ENCODE results near the gene HAUS3. TPM values are rescaled to one million over a fixed set of nuclear protein-coding genes. Genes with fewer than 3 reads are reported as not detected.

Gene HAUS3
- total RNA-seq, 4 donors from 2014 or later: 7.4 to 29.9 (median 14.2) TPM

GRCh38 chr4:2266821-2267220 is 24.9 kb upstream of the HAUS3 start:
- H3K27ac ChIP-seq: peak overlapping the region in 1 of 2 donors; percentile 64
- peaks cover 0 to 11% of the 10 kb centered on the region in 2 donors for H3K4me1 ChIP-seq
- intact Hi-C loops (cut with DNase I; ENCODE audit: low total_unique reads): loop anchor here (10.0 kb wide), 1 partner anchor 138 kb away; no protein-coding TSS in a partner anchor
- no peak for DNase-seq
- H3K27me3 ChIP-seq: no peaks in the 10 kb centered on the region
- H3K36me3 ChIP-seq: no peaks in the 10 kb centered on the region
- H3K9me3 ChIP-seq: no peaks in the 10 kb centered on the region
- no peak overlapping the region for H3K4me3 ChIP-seq
- no peak for TF ChIP-seq POLR2A (IDR thresholded peaks at IDR 0.05)
- no peak for TF ChIP-seq CTCF (IDR thresholded peaks at IDR 0.05)

GRCh38 chr4:2266181-2266580 is 24.3 kb upstream of the HAUS3 start:
- Histone ChIP-seq H3K27me3 (no peaks in the 10 kb centered on the region), H3K4me1 (peaks cover 0 to 11% of the 10 kb centered on the region in 2 donors), H3K4me3 (no peak overlapping the region), H3K36me3 (no peaks in the 10 kb centered on the region), H3K9me3 (no peaks in the 10 kb centered on the region), H3K27ac (peak overlapping the region; percentile 31 to 64)
- no peak for TF ChIP-seq POLR2A (IDR thresholded peaks at IDR 0.05)
- TF ChIP-seq CTCF (IDR thresholded peaks at IDR 0.05): no peak
- peak; percentile 54 to 77 for DNase-seq
- intact Hi-C loops (cut with DNase I; ENCODE audit: low total_unique reads): loop anchor here (10.0 kb wide), 1 partner anchor 139 kb away; no protein-coding TSS in a partner anchor

GRCh38 chr4:2265113-2266110 is 23.5 kb upstream of the HAUS3 start:
- no peaks in the 10 kb centered on the region for H3K9me3 ChIP-seq
- DNase-seq: no peak
- no peak overlapping the region for H3K4me3 ChIP-seq
- peak overlapping the region; percentile 31 to 64 for H3K27ac ChIP-seq
- intact Hi-C loops (cut with DNase I; ENCODE audit: low total_unique reads): loop anchor here (10.0 kb wide), 1 partner anchor 139 kb away; no protein-coding TSS in a partner anchor
- TF ChIP-seq POLR2A (IDR thresholded peaks at IDR 0.05): no peak
- no peak for TF ChIP-seq CTCF (IDR thresholded peaks at IDR 0.05)
- H3K4me1 ChIP-seq: peaks cover 0 to 15% of the 10 kb centered on the region in 2 donors
- no peaks in the 10 kb centered on the region for H3K36me3 ChIP-seq
- H3K27me3 ChIP-seq: no peaks in the 10 kb centered on the region

GRCh38 chr4:2264481-2265041 is 22.6 kb upstream of the HAUS3 start:
- Histone ChIP-seq H3K9me3 (no peaks in the 10 kb centered on the region), H3K27ac (no peak overlapping the region), H3K4me1 (peaks cover 0 to 24% of the 10 kb centered on the region in 2 donors), H3K4me3 (no peak overlapping the region), H3K27me3 (no peaks in the 10 kb centered on the region), H3K36me3 (no peaks in the 10 kb centered on the region)
- TF ChIP-seq CTCF (IDR thresholded peaks at IDR 0.05) (no peak), POLR2A (IDR thresholded peaks at IDR 0.05) (no peak)
- DNase-seq: no peak
- intact Hi-C loops (cut with DNase I; ENCODE audit: low total_unique reads): loop anchor here (10.0 kb wide), 1 partner anchor 140 kb away; no protein-coding TSS in a partner anchor

Data from uterus (tissue), 4 donors.